Activated CD8-positive, alpha-beta T cell treated with anti-CD3 and anti-CD28 coated beads for 36 hours (primary cell): ENCODE results near the gene ILK. TPM values are rescaled to one million over a fixed set of nuclear protein-coding genes. Genes with fewer than 3 reads are reported as not detected.

Experiments used
- ATAC-seq: fragments of 200-7000 bp; cut with Tn5 transposase; one replicate; pipeline ENCODE4 v1.10.0; 2021; ENCODE audit warnings: mild to moderate bottlenecking, moderate library complexity
- CTCF ChIA-PET: fragments of 350-600 bp; sonication (Branson Sonifier 250); formaldehyde crosslinking; loops from one replicate; lab custom pipeline; 2021; ENCODE audit warnings: antibody characterized with exemption; lab: Charles Lee
- POLR2A ChIA-PET: fragments of 350-600 bp; sonication (Branson Sonifier 250); formaldehyde crosslinking; loops from one replicate; lab custom pipeline; 2021; ENCODE audit warnings: antibody characterized with exemption; lab: Charles Lee
- DNase-seq: peaks from one replicate; pipeline ENCODE4 v3.0.0-alpha.2; 2020
- H3K27ac Mint-ChIP-seq: one replicate; pipeline ENCODE4 v1.8.0; 2021; ENCODE audit warnings: mild to moderate bottlenecking, mixed read lengths
- H3K27me3 Mint-ChIP-seq: one replicate; pipeline ENCODE4 v1.8.0; 2021; ENCODE audit warnings: mixed read lengths
- H3K36me3 Mint-ChIP-seq: one replicate; pipeline ENCODE4 v1.8.0; 2021; ENCODE audit warnings: low read depth, mixed read lengths
- H3K4me1 Mint-ChIP-seq: one replicate; pipeline ENCODE4 v1.8.0; 2021; ENCODE audit warnings: low read depth, mixed read lengths
- H3K4me3 Mint-ChIP-seq: one replicate; pipeline ENCODE4 v1.8.0; 2021; ENCODE audit warnings: mild to moderate bottlenecking, moderate library complexity, mixed read lengths
- H3K9me3 Mint-ChIP-seq: one replicate; pipeline ENCODE4 v1.8.0; 2021; ENCODE audit warnings: mixed read lengths
- CTCF ChIP-seq: fragments of 200-600 bp; IDR thresholded peaks from one replicate; pipeline ENCODE4 v1.8.0; 2022; ENCODE audit warnings: antibody characterized with exemption, mild to moderate bottlenecking
- intact Hi-C: fragments of 100-400 bp; cut with micrococcal nuclease; formaldehyde crosslinking; loops from one replicate; pipeline ENCODE4 v1.10.0; 2022
- total RNA-seq, 2 experiments: library from RNA; stranded (reverse); gene quantifications; one replicate each; pipeline ENCODE4 v1.2.3, GENCODE V29; 2021

ILK gene
- total RNA-seq, 2 experiments from 2014 or later: 70.6 to 71.7 TPM

- H3K9me3 Mint-ChIP-seq: no peaks in the 10 kb centered on the region
- no peaks in the 10 kb centered on the region for H3K4me1 Mint-ChIP-seq
- H3K27ac Mint-ChIP-seq: no peak overlapping the region
- H3K36me3 Mint-ChIP-seq: peaks cover 21% of the 10 kb centered on the region
- DNase-seq (no peak), ATAC-seq (no peak)
- H3K27me3 Mint-ChIP-seq: no peaks in the 10 kb centered on the region
- no peak overlapping the region for H3K4me3 Mint-ChIP-seq
- ChIA-PET CTCF (interaction anchor here (1.0 to 1.4 kb wide), 2 partner anchors 37 to 138 kb away, joined by 3 to 4 read pairs; no protein-coding TSS in a partner anchor), POLR2A (no interaction called here)
- intact Hi-C loops: no loop called here
- no peak for TF ChIP-seq CTCF
Observed at GRCh38 chr11:6568191-6568918, 35.2 kb upstream of the ILK start.

- Mint-ChIP-seq H3K4me3 (no peak overlapping the region), H3K27me3 (no peaks in the 10 kb centered on the region), H3K27ac (no peak overlapping the region), H3K36me3 (peaks cover 18% of the 10 kb centered on the region), H3K9me3 (no peaks in the 10 kb centered on the region), H3K4me1 (no peaks in the 10 kb centered on the region)
- no peak for DNase-seq
- intact Hi-C loops: no loop called here
- TF ChIP-seq CTCF: no peak
- ChIA-PET CTCF (interaction anchor here (0.8 kb wide), 1 partner anchor 39 kb away, joined by 3 read pairs; no protein-coding TSS in a partner anchor), POLR2A (no interaction called here)
- ATAC-seq: no peak
Observed at GRCh38 chr11:6569706-6570105, 33.9 kb upstream of the ILK start.

GRCh38 chr11:6570691-6571427 is 32.7 kb upstream of the ILK start:
- intact Hi-C loops: no loop called here
- TF ChIP-seq CTCF: no peak
- no peak overlapping the region for H3K27ac Mint-ChIP-seq
- H3K9me3 Mint-ChIP-seq: no peaks in the 10 kb centered on the region
- POLR2A ChIA-PET: interaction anchor here (1.0 kb wide), 1 partner anchor 10 kb away, joined by 3 read pairs; no protein-coding TSS in a partner anchor
- no peaks in the 10 kb centered on the region for H3K4me1 Mint-ChIP-seq
- H3K4me3 Mint-ChIP-seq: no peak overlapping the region
- no peaks in the 10 kb centered on the region for H3K27me3 Mint-ChIP-seq
- ATAC-seq (no peak), DNase-seq (no peak)
- CTCF ChIA-PET: interaction anchor here (0.8 kb wide), 1 partner anchor 40 kb away, joined by 3 read pairs; no protein-coding TSS in a partner anchor
- peaks cover 18% of the 10 kb centered on the region for H3K36me3 Mint-ChIP-seq

- intact Hi-C loops: no loop called here
- Mint-ChIP-seq H3K4me3 (no peak overlapping the region), H3K27ac (no peak overlapping the region), H3K9me3 (no peaks in the 10 kb centered on the region), H3K27me3 (no peaks in the 10 kb centered on the region), H3K4me1 (no peaks in the 10 kb centered on the region), H3K36me3 (peaks cover 18% of the 10 kb centered on the region)
- TF ChIP-seq CTCF: no peak
- ChIA-PET POLR2A (no interaction called here), CTCF (no interaction called here)
- no peak for ATAC-seq
- DNase-seq: no peak
Observed at GRCh38 chr11:6571434-6572008, 32.1 kb upstream of the ILK start.
